SU-DHL-6 (cell line): ENCODE results near the gene SCG2.

Source experiments
- EZH2phosphoT487 ChIP-seq: fragments of 200-600 bp; sonication (generic), shearing (Covaris generic); conservative IDR thresholded peaks from 2 replicates; pipeline ENCODE4 v1.6.1; 2018; ENCODE audit warnings: mild to moderate bottlenecking, antibody characterized with exemption, low read length, moderate library complexity, mixed read lengths
- TF ChIP-seq, protein P1 (sequence below): fragments of 200-600 bp; sonication (generic); IDR thresholded peaks from one replicate; pipeline ENCODE4 v1.5.1; 2017; ENCODE audit warnings: antibody characterized with exemption, mild to moderate bottlenecking, low read length, moderate library complexity; ENCODE audit not compliant: insufficient read depth, poor library complexity, severe bottlenecking

DNA sequence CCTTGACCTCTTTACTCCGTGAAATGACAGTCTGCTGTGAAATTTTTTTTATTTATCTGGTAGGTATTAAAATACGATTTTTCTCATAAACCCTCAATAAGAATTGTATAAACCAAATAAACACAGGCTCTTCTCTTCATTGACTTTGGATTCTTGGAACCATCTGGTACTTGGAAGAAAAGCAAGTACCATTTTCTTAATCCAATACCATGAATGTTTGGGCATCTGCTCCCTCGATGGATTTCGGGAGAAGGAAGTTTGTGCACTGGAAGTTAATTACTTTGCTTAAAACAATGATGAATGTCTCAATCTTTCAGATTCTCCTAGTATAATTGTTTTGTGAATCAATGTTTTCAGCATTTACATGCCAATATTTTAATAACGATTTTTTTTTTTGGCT lies 5.3 kb upstream of the SCG2 start:
- TF ChIP-seq, protein P1, sequence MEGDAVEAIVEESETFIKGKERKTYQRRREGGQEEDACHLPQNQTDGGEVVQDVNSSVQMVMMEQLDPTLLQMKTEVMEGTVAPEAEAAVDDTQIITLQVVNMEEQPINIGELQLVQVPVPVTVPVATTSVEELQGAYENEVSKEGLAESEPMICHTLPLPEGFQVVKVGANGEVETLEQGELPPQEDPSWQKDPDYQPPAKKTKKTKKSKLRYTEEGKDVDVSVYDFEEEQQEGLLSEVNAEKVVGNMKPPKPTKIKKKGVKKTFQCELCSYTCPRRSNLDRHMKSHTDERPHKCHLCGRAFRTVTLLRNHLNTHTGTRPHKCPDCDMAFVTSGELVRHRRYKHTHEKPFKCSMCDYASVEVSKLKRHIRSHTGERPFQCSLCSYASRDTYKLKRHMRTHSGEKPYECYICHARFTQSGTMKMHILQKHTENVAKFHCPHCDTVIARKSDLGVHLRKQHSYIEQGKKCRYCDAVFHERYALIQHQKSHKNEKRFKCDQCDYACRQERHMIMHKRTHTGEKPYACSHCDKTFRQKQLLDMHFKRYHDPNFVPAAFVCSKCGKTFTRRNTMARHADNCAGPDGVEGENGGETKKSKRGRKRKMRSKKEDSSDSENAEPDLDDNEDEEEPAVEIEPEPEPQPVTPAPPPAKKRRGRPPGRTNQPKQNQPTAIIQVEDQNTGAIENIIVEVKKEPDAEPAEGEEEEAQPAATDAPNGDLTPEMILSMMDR, result no peak
- TF ChIP-seq EZH2phosphoT487, result no peak
